ENCODE data around the gene C1QTNF5.

DNA sequence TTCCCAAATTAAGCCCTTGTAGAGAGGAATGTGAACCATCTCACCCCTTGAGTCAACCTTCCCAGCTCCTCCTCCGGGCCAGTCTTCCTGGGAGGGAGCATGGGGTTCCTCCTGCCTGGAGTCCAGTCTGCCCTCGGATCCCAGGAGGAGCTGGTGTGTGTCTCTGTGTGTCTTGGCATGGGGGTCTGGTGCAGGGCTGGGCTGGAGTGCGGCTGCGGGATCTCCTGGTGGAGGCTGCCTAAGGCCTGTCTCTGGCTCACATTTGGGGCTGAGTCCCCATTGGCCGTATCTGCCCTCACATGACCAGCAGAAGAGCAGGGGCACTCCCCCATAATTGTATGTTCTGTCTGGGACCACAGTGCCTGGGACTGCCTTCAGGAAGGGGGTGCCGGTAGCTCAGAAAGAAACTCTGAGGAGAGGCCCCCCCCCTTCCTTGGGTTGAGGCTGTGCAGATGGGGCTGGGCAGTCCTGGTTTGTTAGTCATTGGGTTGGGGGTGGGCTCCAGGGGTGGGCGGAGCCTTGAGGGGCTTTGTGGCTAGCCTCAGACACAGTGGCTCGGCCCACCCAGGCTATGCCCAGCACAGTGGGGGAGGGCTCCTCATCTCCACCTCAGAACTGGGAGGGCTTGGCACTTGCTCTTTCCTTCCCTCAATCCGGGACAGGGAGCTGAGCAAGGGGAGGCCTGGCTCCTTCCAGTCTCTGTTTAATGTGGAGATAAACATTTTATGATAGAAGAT lies 2.9 kb downstream of the C1QTNF5 start:
- no peak for TF ChIP-seq POLR2A (IDR thresholded peaks at IDR 0.05; ENCODE audit: extremely low read depth, insufficient read length)
- TF ChIP-seq, protein P1, sequence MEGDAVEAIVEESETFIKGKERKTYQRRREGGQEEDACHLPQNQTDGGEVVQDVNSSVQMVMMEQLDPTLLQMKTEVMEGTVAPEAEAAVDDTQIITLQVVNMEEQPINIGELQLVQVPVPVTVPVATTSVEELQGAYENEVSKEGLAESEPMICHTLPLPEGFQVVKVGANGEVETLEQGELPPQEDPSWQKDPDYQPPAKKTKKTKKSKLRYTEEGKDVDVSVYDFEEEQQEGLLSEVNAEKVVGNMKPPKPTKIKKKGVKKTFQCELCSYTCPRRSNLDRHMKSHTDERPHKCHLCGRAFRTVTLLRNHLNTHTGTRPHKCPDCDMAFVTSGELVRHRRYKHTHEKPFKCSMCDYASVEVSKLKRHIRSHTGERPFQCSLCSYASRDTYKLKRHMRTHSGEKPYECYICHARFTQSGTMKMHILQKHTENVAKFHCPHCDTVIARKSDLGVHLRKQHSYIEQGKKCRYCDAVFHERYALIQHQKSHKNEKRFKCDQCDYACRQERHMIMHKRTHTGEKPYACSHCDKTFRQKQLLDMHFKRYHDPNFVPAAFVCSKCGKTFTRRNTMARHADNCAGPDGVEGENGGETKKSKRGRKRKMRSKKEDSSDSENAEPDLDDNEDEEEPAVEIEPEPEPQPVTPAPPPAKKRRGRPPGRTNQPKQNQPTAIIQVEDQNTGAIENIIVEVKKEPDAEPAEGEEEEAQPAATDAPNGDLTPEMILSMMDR (IDR thresholded peaks at IDR 0.05; ENCODE audit: low read depth, low read length): no peak
- TF ChIP-seq, protein P2, sequence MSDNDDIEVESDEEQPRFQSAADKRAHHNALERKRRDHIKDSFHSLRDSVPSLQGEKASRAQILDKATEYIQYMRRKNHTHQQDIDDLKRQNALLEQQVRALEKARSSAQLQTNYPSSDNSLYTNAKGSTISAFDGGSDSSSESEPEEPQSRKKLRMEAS (IDR thresholded peaks at IDR 0.05; ENCODE audit: low read depth, low read length): no peak
